GM19043 (cell line): ENCODE results near the gene LRRC55.
"Not testable (repeated sequence)": the region's sequence is repeated elsewhere in the genome, so short reads cannot be mapped to it uniquely, and the experiment has no call there.

Source experiments
- ATAC-seq: cut with Tn5 transposase; IDR thresholded peaks from one replicate; pipeline ENCODE4 v1.9.1; 2021; ENCODE audit warnings: low read depth; ENCODE audit not compliant: unreplicated experiment

Gene LRRC55

DNA sequence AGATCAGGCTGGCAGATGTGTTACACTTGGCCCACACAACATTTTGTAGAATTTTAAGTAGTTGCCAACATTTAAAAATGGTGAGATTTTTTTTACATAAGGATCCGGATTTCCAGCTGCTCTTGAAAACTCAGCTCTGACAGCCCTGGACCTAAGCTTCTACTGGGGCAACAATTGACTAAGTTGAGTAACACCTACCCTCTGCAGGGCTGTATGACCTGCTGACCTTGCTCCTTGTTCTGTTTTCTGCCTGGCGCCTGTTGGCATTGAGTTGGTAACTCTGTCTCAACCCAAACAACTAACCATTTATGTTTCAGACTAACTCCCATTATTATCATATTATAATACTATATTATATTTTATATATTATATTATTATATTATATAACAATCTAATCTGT is 21.1 kb upstream of the LRRC55 start:
- ATAC-seq, result no peak

- no peak for ATAC-seq
These were observed 20.4 kb upstream of the LRRC55 start for GRCh38 chr11:57161351-57161750.

GRCh38 chr11:57162179-57162898 is 19.4 kb upstream of the LRRC55 start:
- ATAC-seq, result no peak

GRCh38 chr11:57163160-57163868 is 18.4 kb upstream of the LRRC55 start:
- no peak for ATAC-seq

- no peak for ATAC-seq
These were observed 17.4 kb upstream of the LRRC55 start for GRCh38 chr11:57164317-57164716.

GRCh38 chr11:57167125-57167846 is 14.5 kb upstream of the LRRC55 start:
- ATAC-seq, result no peak

DNA sequence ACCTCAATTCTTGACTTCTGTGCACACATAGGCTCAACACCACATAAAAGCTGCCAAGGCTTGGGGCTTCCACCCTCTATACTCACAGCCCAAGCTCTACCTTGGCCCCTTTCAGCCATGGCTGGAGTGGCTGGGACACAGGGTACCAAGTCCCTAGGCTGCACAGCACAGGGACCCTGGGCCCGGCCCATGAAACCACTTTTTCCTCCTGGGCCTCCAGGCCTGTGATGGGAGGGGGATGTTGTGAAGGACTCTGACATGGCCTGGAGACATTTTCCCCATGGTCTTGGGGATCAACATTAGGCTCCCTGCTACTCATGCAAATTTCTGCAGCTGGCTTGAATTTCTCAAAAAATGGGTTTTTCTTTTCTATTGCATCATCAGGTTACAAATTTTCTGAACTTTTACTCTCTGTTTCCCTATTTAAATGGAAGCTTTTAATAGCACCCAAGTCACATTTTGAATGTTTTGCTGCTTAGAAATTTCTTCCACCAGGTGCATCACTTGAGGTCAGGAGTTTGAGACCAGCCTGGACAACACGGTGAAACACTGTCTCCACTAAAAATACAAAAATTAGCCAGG is 11.9 kb upstream of the LRRC55 start:
- ATAC-seq, result not testable (repeated sequence)

- no peak for ATAC-seq
These were observed 9.7 kb upstream of the LRRC55 start for GRCh38 chr11:57172031-57172430.

- ATAC-seq, result no peak
These were observed 7.1 kb upstream of the LRRC55 start for GRCh38 chr11:57174656-57175055.

DNA sequence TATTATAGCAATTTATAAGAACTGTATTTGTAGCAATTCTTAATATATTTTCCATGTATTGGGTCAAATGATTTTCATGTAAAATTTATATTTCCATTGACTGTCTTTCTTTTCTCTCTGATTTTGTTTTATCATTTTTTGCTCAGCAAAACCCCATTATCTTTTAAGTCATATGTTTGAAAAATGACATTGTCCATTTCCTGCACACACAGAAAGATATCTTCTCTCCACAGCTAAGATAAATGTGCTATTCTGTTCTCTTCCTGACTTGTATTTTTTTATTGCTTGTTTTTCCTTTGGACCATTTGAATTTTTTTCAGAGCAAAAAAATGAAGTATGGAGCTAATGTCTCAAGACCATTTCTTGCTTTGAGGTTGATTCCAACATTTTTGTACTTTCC is 6.3 kb upstream of the LRRC55 start:
- no peak for ATAC-seq

GRCh38 chr11:57178334-57178733 is 3.4 kb upstream of the LRRC55 start:
- ATAC-seq, result no peak

- no peak for ATAC-seq
These were observed 2.1 kb upstream of the LRRC55 start for GRCh38 chr11:57179681-57180080.

- no peak for ATAC-seq
These were observed 1.6 kb upstream of the LRRC55 start for GRCh38 chr11:57180081-57180561.

DNA sequence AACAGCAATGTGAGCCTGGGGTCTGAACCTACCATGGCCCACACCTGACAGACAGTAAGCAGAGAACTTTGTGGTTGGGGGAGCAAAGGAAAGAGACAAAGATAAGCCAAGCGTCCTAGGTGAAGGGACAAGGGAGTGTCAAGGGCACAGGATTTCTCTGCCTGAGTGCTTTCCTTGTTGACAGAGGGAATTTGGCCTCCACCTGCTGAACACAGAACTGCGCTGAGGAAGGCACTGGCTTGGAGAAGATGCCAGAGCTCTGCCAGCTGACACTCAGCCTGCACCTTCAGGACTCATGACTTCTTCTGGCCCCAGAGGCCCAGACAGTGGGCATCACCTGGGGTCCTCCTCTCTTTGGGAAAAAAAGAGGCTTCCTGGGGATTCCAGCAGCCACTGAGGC is 789 bp upstream of the LRRC55 start:
- ATAC-seq, result no peak

DNA sequence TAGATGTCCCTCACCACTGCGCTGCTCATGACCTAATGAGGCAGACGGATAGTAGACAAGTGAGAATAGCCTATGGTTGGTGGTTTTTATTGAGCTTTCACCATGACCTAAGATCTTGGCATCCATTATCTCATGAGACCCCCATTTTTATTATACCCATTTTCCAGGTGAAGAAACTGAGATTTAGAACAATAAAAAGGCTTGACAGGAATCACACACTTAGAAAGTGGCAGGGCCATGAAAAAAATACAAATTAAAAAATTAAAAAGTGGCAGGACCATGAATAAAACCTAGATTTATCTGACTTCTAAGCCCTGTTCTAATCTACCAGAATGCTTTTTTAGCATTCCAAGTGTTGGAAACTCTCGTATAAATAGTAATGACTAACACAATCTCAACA is 1.1 kb downstream of the LRRC55 start:
- ATAC-seq, result no peak

DNA sequence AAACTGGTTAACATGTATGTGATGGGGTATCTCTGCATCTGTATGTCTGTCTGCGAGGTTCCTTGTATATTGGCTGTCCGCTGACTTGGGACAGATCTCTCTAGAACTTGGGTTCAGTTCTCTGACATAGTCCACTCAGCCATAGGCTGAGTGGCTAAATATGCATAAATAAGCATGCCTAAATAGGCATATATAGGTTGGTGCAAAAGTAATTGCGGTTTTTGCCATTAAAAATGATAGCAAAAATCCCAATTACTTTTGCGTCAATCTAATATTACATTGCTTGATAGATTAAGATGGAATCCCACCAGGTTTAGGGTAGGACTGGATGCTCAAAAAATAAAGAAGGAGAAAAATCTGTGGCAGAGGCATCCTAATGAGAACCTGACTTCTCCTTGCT is 8.8 kb downstream of the LRRC55 start:
- ATAC-seq, result no peak

- ATAC-seq, result no peak
These were observed 9.8 kb downstream of the LRRC55 start for GRCh38 chr11:57191311-57192219.

DNA sequence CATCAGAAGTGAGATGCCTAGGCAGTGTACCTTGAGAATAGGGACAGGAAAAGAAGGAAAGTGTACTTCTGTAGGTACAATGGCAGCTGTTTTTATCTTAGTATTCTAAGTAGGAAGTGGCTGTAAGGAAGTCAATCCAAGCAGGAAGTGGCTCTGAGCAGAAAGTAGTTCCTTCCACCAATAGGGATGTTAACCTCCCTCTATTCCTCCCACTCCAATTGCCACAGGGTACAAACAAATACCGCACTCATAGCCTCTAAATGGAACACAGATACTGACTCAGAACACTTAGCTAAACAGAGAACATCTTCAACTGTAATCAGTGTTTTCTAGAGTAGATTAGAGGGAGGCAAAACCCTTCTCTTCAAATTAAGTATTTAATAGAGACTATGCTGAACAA is 10.6 kb downstream of the LRRC55 start:
- ATAC-seq, result no peak

DNA sequence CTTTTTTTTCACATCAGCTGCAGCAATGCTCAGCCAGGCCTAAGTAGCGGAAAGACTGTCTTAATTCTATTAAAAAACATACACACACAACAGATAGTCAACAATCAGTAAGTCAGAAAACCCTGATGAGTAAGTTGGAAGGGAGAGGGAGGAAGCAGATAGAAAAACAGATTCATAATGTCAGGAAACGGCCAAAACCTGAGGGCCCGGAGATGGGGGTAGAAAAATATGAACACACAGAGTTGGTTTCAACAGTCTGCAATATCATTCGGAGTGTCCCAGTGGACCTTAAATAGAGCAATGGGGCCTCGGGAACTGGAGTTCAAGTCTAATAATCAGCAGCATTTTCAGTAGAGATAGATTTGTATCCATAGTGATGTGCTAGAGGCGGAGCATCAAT is 14.8 kb downstream of the LRRC55 start:
- no peak for ATAC-seq

DNA sequence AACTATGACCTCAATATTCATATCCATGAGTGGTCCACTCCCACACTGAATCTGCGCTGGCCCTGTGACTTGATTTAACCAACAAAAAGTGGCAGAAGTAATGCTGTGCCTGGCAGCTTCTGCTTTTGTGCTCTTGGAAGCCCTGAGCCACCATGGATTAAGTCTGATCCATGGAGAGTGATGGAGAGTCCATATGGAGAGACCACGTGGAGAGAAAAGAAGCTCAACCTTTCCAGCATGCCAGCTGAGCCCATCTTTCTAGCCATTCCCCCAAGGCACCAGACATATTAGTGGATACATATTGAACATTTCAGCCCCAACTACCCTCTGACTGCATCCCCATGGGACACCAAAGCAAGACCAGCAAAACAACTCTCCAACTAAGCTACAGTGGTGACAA is 16.0 kb downstream of the LRRC55 start:
- ATAC-seq, result no peak
